Gastrocnemius medialis (tissue), 4 donors: Measurements from ENCODE around the gene SP110.

ENCODE experiments used
- POLR2A ChIP-seq, 2 donors: fragments of 450-650 bp; IDR thresholded peaks; one replicate each; pipeline ENCODE4 v1.6.1; 2017; ENCODE audit warnings: antibody characterized with exemption in 2 of 2, mild to moderate bottlenecking in 2 of 2, moderate library complexity in 2 of 2
- TF ChIP-seq, protein P1 (sequence below), 5 experiments: fragments of 450-650 bp in 3 of 5; fragments of 200-600 bp in 2 of 5; sonication (generic) in 2 of 5; IDR thresholded peaks in 4 of 5; conservative IDR thresholded peaks in 1 of 5; 1 replicate in 4 of 5; 2 replicates in 1 of 5; pipeline ENCODE4 v1.5.1; 2016 to 2019; ENCODE audit warnings: antibody characterized with exemption in 5 of 5, mild to moderate bottlenecking in 3 of 5, moderate library complexity in 3 of 5

DNA sequence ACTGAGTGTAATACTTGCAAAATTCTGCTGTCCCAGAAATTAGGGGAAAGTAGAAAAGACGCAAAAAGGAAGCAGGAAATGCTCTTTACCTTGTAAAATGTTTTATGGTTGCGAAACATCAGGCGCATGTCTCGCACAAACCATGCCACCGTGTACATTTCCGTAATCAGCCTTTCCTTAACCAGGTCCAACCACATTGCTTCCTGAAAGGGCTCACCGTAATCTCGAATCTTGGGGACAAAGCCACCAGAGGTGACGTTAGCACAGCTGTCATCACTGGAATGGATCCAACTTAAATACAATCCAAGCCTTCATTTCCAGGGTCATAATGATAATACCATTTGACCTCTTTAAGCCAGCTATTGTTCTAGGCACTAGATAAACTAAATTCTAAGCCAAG, 49.3 kb downstream of the SP110 start:
- no peak for TF ChIP-seq POLR2A (IDR thresholded peaks at IDR 0.05)
- TF ChIP-seq, protein P1, sequence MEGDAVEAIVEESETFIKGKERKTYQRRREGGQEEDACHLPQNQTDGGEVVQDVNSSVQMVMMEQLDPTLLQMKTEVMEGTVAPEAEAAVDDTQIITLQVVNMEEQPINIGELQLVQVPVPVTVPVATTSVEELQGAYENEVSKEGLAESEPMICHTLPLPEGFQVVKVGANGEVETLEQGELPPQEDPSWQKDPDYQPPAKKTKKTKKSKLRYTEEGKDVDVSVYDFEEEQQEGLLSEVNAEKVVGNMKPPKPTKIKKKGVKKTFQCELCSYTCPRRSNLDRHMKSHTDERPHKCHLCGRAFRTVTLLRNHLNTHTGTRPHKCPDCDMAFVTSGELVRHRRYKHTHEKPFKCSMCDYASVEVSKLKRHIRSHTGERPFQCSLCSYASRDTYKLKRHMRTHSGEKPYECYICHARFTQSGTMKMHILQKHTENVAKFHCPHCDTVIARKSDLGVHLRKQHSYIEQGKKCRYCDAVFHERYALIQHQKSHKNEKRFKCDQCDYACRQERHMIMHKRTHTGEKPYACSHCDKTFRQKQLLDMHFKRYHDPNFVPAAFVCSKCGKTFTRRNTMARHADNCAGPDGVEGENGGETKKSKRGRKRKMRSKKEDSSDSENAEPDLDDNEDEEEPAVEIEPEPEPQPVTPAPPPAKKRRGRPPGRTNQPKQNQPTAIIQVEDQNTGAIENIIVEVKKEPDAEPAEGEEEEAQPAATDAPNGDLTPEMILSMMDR (IDR thresholded peaks at IDR 0.05 in 4 of 5, conservative IDR thresholded peaks at IDR 0.05 in 1 of 5), result no peak
